Nephron progenitor cell (in vitro differentiated cells): ENCODE results near the gene DPF3.

ENCODE experiments used
- DNase-seq: peaks from one replicate; pipeline ENCODE4 v3.0.0; 2021
- H3K27ac Mint-ChIP-seq: 2 replicates; pipeline ENCODE4 v1.8.0; 2021; ENCODE audit warnings: mild to moderate bottlenecking, moderate library complexity, mixed read lengths
- H3K27me3 Mint-ChIP-seq: 2 replicates; pipeline ENCODE4 v1.8.0; 2021; ENCODE audit warnings: mild to moderate bottlenecking, low read depth, mixed read lengths; ENCODE audit not compliant: poor library complexity
- H3K36me3 Mint-ChIP-seq: 2 replicates; pipeline ENCODE4 v1.8.0; 2021; ENCODE audit warnings: low read depth, mixed read lengths
- H3K4me1 Mint-ChIP-seq: 2 replicates; pipeline ENCODE4 v1.8.0; 2021; ENCODE audit warnings: mixed read lengths
- H3K4me3 Mint-ChIP-seq: 2 replicates; pipeline ENCODE4 v1.8.0; 2021; ENCODE audit warnings: mild to moderate bottlenecking, moderate library complexity, mixed read lengths
- H3K9me3 Mint-ChIP-seq: 2 replicates; pipeline ENCODE4 v1.8.0; 2021; ENCODE audit warnings: mild to moderate bottlenecking, moderate library complexity, mixed read lengths
- TF ChIP-seq, protein P1 (sequence below): fragments of 200-600 bp; sonication (generic); IDR thresholded peaks from 2 replicates; pipeline ENCODE4 v1.5.0; 2021; ENCODE audit warnings: antibody characterized with exemption

DPF3 gene

DNA sequence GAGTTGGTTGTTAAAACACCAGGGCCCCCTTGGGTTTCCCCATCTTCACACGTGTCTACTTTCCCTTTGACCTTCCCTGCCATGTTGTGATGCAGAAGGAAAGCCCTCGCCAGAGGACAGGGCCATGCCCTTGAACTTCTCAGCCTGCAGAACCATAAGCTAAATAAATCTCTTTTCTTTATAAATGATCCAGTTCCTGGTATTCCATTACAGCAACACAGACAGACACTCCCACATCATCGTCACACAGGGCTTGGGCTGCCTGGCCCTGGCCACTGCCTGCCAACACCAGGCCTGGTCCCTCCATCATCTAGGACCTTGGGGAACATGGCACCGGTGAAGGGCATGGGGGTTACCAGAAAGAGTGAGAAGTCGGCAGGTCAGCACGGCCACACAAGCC is 84.8 kb downstream of the DPF3 start:
- no peak for DNase-seq
- TF ChIP-seq, protein P1, sequence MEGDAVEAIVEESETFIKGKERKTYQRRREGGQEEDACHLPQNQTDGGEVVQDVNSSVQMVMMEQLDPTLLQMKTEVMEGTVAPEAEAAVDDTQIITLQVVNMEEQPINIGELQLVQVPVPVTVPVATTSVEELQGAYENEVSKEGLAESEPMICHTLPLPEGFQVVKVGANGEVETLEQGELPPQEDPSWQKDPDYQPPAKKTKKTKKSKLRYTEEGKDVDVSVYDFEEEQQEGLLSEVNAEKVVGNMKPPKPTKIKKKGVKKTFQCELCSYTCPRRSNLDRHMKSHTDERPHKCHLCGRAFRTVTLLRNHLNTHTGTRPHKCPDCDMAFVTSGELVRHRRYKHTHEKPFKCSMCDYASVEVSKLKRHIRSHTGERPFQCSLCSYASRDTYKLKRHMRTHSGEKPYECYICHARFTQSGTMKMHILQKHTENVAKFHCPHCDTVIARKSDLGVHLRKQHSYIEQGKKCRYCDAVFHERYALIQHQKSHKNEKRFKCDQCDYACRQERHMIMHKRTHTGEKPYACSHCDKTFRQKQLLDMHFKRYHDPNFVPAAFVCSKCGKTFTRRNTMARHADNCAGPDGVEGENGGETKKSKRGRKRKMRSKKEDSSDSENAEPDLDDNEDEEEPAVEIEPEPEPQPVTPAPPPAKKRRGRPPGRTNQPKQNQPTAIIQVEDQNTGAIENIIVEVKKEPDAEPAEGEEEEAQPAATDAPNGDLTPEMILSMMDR = no peak
- H3K36me3 Mint-ChIP-seq = peaks cover 30% of the 10 kb centered on the region
- peaks cover 12% of the 10 kb centered on the region for H3K27me3 Mint-ChIP-seq
- H3K9me3 Mint-ChIP-seq = no peaks in the 10 kb centered on the region
- H3K27ac Mint-ChIP-seq = no peak overlapping the region
- H3K4me1 Mint-ChIP-seq = peaks cover 38% of the 10 kb centered on the region
- no peak overlapping the region for H3K4me3 Mint-ChIP-seq

DNA sequence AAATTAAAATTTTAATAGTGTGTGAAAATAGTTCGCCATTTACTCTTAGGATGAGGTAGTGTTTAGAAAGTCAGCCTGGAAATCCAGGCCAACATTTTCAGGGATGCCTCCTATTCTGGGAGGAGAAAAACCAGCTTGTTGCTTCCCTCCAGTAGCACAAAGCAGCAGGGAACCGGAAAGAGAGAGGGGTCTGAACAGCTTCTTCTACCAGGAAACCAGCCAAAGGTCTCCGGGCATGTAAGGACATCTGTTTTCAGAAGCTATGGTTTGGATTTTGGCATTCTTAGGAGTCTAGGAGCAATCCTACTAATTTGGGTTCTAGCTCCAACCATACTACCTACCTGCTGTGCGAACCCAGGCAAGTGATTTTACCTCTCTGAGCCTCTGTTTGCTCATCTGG is 85.3 kb downstream of the DPF3 start:
- H3K4me1 Mint-ChIP-seq = peaks cover 33% of the 10 kb centered on the region
- H3K27me3 Mint-ChIP-seq = peaks cover 12% of the 10 kb centered on the region
- H3K27ac Mint-ChIP-seq = no peak overlapping the region
- DNase-seq = no peak
- no peak overlapping the region for H3K4me3 Mint-ChIP-seq
- no peaks in the 10 kb centered on the region for H3K9me3 Mint-ChIP-seq
- TF ChIP-seq, protein P1 = no peak
- H3K36me3 Mint-ChIP-seq = peaks cover 35% of the 10 kb centered on the region

DNA sequence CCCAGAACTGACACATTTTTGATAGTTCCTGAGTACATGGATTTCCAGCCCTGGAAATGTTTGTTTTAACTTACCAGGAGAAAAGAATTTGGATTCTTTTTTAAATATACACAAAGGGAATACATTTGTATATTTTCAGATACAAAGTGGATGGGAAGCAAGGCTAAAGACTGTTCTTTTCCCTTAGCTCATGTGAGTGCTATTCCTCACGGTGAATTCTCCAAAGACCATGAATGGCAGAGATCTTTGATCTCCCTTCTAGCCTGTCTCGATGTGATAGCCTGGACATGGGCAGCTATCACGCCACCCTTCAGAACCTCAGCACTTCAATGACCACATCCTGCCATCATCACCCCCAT is 91.3 kb downstream of the DPF3 start:
- TF ChIP-seq, protein P1 = no peak
- Mint-ChIP-seq H3K4me1 (peaks cover 6% of the 10 kb centered on the region), H3K36me3 (peaks cover 52% of the 10 kb centered on the region), H3K4me3 (no peak overlapping the region), H3K9me3 (peaks cover 4% of the 10 kb centered on the region), H3K27me3 (peaks cover 2% of the 10 kb centered on the region), H3K27ac (no peak overlapping the region)
- no peak for DNase-seq

DNA sequence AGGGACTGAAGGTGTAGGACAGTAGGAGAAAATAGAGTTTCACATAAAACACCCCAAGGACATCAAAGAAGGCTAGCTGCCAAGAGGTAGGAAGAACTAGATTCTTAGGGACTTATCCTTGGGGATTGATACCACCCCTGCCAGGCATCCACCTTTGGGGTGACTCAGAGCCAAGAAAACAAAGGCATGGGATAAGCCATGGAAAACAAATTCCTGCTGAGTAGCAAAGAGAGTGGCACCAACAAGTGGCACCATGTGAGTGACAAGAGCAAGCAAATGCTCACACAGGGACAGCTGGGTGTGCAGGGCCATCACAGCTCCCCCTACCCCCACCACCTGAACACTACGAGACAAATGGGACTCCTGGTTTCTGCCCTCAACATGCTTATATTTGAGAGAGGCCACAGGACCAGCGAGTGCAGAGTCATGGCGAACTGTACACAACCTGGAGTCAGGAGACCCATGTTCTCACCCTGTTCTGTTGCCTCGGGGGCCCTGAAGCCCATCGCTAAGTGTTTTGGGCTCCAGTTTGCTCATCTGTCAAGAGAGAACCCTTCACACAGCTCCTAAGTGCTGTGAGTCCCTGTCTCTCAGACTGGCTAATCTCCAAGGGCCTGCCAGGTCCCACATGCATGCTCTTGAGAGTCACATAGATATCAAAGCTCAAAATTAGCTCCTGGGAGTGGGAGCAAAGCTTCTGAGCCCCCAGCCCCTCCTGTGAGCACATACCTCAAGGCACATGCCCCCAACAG is 91.9 kb downstream of the DPF3 start:
- TF ChIP-seq, protein P1 = no peak
- peaks cover 2% of the 10 kb centered on the region for H3K27me3 Mint-ChIP-seq
- H3K4me1 Mint-ChIP-seq = peaks cover 5% of the 10 kb centered on the region
- H3K4me3 Mint-ChIP-seq = no peak overlapping the region
- H3K9me3 Mint-ChIP-seq = peaks cover 4% of the 10 kb centered on the region
- H3K36me3 Mint-ChIP-seq = peaks cover 52% of the 10 kb centered on the region
- DNase-seq = no peak
- no peak overlapping the region for H3K27ac Mint-ChIP-seq

DNA sequence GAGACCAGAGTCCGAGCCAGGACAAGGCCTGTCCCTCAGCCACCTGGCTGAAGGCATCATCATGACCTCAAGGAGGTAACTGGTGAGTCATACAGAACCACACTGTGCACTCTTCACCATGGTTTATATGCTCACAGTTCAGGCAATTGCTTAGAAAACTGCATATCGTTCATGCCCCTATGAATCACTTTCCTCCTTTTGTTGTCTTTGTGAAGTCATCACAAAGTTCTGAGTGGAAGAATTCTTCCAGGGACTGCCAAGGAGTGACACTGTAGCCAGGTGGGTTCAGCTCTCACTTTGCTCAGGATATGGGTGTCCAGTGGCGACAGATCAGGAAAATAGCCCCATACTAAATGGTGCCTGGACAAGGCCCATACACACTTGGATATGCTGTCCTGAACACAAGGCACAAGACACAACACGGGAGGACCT is 92.5 kb downstream of the DPF3 start:
- H3K27ac Mint-ChIP-seq = no peak overlapping the region
- DNase-seq = no peak
- H3K27me3 Mint-ChIP-seq = peaks cover 2% of the 10 kb centered on the region
- TF ChIP-seq, protein P1 = no peak
- peaks cover 50% of the 10 kb centered on the region for H3K36me3 Mint-ChIP-seq
- peaks cover 4% of the 10 kb centered on the region for H3K9me3 Mint-ChIP-seq
- peaks cover 5% of the 10 kb centered on the region for H3K4me1 Mint-ChIP-seq
- no peak overlapping the region for H3K4me3 Mint-ChIP-seq

DNA sequence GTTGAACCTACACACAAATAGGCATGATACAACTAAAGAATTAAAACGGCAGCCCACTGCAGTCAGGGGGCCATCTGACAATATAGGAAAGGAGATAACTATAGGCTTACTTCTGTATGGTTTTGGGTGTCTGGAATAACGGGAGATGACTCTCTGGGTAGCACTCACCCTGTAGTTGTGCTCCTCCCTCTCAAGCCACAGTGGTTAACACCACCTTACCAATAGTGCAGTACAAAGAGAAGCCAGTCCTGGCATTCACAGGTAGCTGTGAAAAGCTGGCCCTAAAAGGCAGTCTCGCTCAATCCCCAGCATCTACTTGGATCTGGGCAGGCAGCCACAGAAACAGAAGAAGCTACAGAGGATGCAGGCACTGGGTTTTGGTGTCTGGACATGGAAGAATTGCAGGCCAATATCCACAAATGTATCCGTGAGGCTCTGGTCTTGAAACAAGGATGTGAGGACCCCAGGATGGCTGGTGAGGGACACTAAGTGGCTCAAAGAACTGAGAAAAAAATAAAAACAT is 93.0 kb downstream of the DPF3 start:
- H3K27ac Mint-ChIP-seq = no peak overlapping the region
- H3K27me3 Mint-ChIP-seq = peaks cover 2% of the 10 kb centered on the region
- peaks cover 4% of the 10 kb centered on the region for H3K9me3 Mint-ChIP-seq
- no peak for DNase-seq
- H3K4me1 Mint-ChIP-seq = peaks cover 1% of the 10 kb centered on the region
- no peak overlapping the region for H3K4me3 Mint-ChIP-seq
- TF ChIP-seq, protein P1 = no peak
- peaks cover 46% of the 10 kb centered on the region for H3K36me3 Mint-ChIP-seq
